Measurements from ENCODE around the gene MX1. TPM values are rescaled to one million over a fixed set of nuclear protein-coding genes. Genes with fewer than 3 reads are reported as not detected.

MX1 gene
- total RNA-seq, 1 experiment from 2014 or later, result 2.0 TPM

GRCh38 chr21:41490330-41490729 is 64.3 kb downstream of the MX1 start:
- RAD21 ChIA-PET (ENCODE audit: low non-redundant PET in 1 of 2, low total read pairs in 2 of 2, uncharacterized antibody in 2 of 2, unreplicated experiment in 2 of 2), result no interaction called here
- H2AFZ ChIP-seq (ENCODE audit: low read depth, low read length, poor library complexity, severe bottlenecking), result no peak overlapping the region
- no TSS peak for BruUV-seq (replicated peaks)
- ATAC-seq, result no peak
- TF ChIP-seq POLR2AphosphoS5 (IDR thresholded peaks at IDR 0.05; ENCODE audit: low read depth, low read length) (no peak), YY1 (IDR thresholded peaks at IDR 0.05; ENCODE audit: extremely low read depth, insufficient replicate concordance, low read depth, low read length) (no peak), SRF (IDR thresholded peaks at IDR 0.05; ENCODE audit: low read depth) (no peak), ZBTB33 (IDR thresholded peaks at IDR 0.05; ENCODE audit: extremely low read depth, insufficient replicate concordance, low read length) (no peak), MAX (IDR thresholded peaks at IDR 0.05) (no peak), FOSL1 (IDR thresholded peaks at IDR 0.05; ENCODE audit: low read depth) (no peak), SP1 (IDR thresholded peaks at IDR 0.05; ENCODE audit: low read depth) (no peak), SIN3A (IDR thresholded peaks at IDR 0.05; ENCODE audit: low read depth) (no peak), EZH2 (IDR thresholded peaks at IDR 0.05) (no peak), ELF1 (IDR thresholded peaks at IDR 0.05; ENCODE audit: borderline replicate concordance, low read depth) (no peak), TCF7L2 (IDR thresholded peaks at IDR 0.05; ENCODE audit: borderline replicate concordance, extremely low read depth, insufficient read depth, insufficient read length) (no peak), CTCF (IDR thresholded peaks at IDR 0.05 in 2 of 3, conservative IDR thresholded peaks at IDR 0.05 in 1 of 3; ENCODE audit: borderline replicate concordance in 1 of 3, insufficient read depth in 1 of 3, low read depth in 2 of 3, low read length in 2 of 3) (no peak)
- DNase-seq (ENCODE audit: low read depth, low spot score), result no peak
- no peaks in the 10 kb centered on the region for H3K36me3 ChIP-seq (ENCODE audit: control insufficient read depth in 1 of 2, insufficient read depth in 2 of 2, low read length in 2 of 2)
- POLR2A ChIA-PET, result no interaction called here
- no peaks in the 10 kb centered on the region for H4K20me1 ChIP-seq (ENCODE audit: insufficient read depth)
- H3K9ac ChIP-seq (ENCODE audit: low read length), result no peak overlapping the region
- no peaks in the 10 kb centered on the region for H3K79me2 ChIP-seq (ENCODE audit: insufficient read depth, low read length)
- H3K9me2 ChIP-seq (ENCODE audit: insufficient read depth), result no peaks in the 10 kb centered on the region
- CTCF ChIA-PET, result no interaction called here
- H3K9me3 ChIP-seq (ENCODE audit: control insufficient read depth in 1 of 2, insufficient read depth in 1 of 2, low read depth in 1 of 2, low read length in 2 of 2), result no peaks in the 10 kb centered on the region
- no peaks in the 10 kb centered on the region for H3K4me1 ChIP-seq (ENCODE audit: control insufficient read depth in 1 of 2, insufficient read depth in 2 of 2, low read length in 2 of 2)
- H3K4me3 ChIP-seq (replicated peaks in 1 of 2; ENCODE audit: low read depth in 1 of 2, low read length in 2 of 2), result no peak overlapping the region
- no peaks in the 10 kb centered on the region for H3K27me3 ChIP-seq (ENCODE audit: insufficient read depth, low read length)
- intact Hi-C loops (cut with micrococcal nuclease), result no loop called here
- no peak overlapping the region for H3K27ac ChIP-seq (ENCODE audit: low read depth, low read length)
- no peak overlapping the region for H3K4me2 ChIP-seq (ENCODE audit: low read length)
